Mesendoderm (in vitro differentiated cells): ENCODE data around the gene ST7L.

Experiments used
- DNase-seq: peaks from one replicate; pipeline ENCODE4 v3.0.0; 2013
- H2AK5ac ChIP-seq: 2 replicates; pipeline ENCODE4 v1.6.1; 2013; ENCODE audit warnings: low read length, inconsistent platforms
- H2BK120ac ChIP-seq: 2 replicates; pipeline ENCODE4 v1.6.1; 2013; ENCODE audit warnings: low read depth, mild to moderate bottlenecking, low read length, moderate library complexity, mixed read lengths
- H2BK15ac ChIP-seq: replicated peaks from 2 replicates; pipeline ENCODE4 v1.6.1; 2013; ENCODE audit warnings: low read depth, mild to moderate bottlenecking, moderate library complexity
- H2BK5ac ChIP-seq: 2 replicates; pipeline ENCODE4 v1.6.1; 2013; ENCODE audit warnings: low read length, inconsistent platforms
- H3K18ac ChIP-seq: 2 replicates; pipeline ENCODE4 v1.6.1; 2013; ENCODE audit warnings: mild to moderate bottlenecking, low read length, mixed read lengths
- H3K23ac ChIP-seq: one replicate; pipeline ENCODE4 v1.6.1; 2013; ENCODE audit warnings: low read length
- H3K27ac ChIP-seq: 2 replicates; pipeline ENCODE4 v1.5.1; 2013; ENCODE audit warnings: low read depth, mild to moderate bottlenecking, inconsistent platforms, low read length, moderate library complexity
- H3K27me3 ChIP-seq: 2 replicates; pipeline ENCODE4 v1.6.1; 2013; ENCODE audit warnings: low read length, control low read depth, mild to moderate bottlenecking, inconsistent platforms; ENCODE audit not compliant: insufficient read depth, poor library complexity
- H3K36me3 ChIP-seq: 2 replicates; pipeline ENCODE4 v1.6.1; 2013; ENCODE audit warnings: low read length, inconsistent platforms; ENCODE audit not compliant: control insufficient read depth, insufficient read depth
- H3K4ac ChIP-seq: one replicate; pipeline ENCODE4 v1.6.1; 2013; ENCODE audit warnings: low read depth, mild to moderate bottlenecking, low read length, moderate library complexity
- H3K4me1 ChIP-seq: 2 replicates; pipeline ENCODE4 v1.6.1; 2013; ENCODE audit warnings: low read depth, low read length, inconsistent platforms; ENCODE audit not compliant: control insufficient read depth
- H3K4me2 ChIP-seq: 2 replicates; pipeline ENCODE4 v1.6.1; 2013; ENCODE audit warnings: low read length
- H3K4me3 ChIP-seq: 2 replicates; pipeline ENCODE4 v1.5.1; 2013; ENCODE audit warnings: mild to moderate bottlenecking, low read length
- H3K56ac ChIP-seq: one replicate; pipeline ENCODE4 v1.6.1; 2013; ENCODE audit warnings: low read length
- H3K79me1 ChIP-seq: 2 replicates; pipeline ENCODE4 v1.6.1; 2013; ENCODE audit warnings: low read length, inconsistent platforms
- H3K79me2 ChIP-seq: 2 replicates; pipeline ENCODE4 v1.6.1; 2013; ENCODE audit warnings: mild to moderate bottlenecking, low read length; ENCODE audit not compliant: control insufficient read depth, insufficient read depth
- H3K9ac ChIP-seq: 2 replicates; pipeline ENCODE4 v1.6.1; 2013; ENCODE audit warnings: low read length, inconsistent platforms
- H4K5ac ChIP-seq: one replicate; pipeline ENCODE4 v1.6.1; 2013; ENCODE audit warnings: low read length
- H4K8ac ChIP-seq: one replicate; pipeline ENCODE4 v1.6.1; 2013; ENCODE audit warnings: low read depth, mild to moderate bottlenecking, control low read depth, low read length, moderate library complexity
- WGBS: extraction: QIAGEN DNeasy Blood & Tissue Kit; methylation state at CpG from one replicate; pipeline ENCODE4 v1.1.7; 2013; ENCODE audit warnings: low lambda C conversion rate, missing lambda C conversion rate; ENCODE audit not compliant: insufficient coverage; ENCODE audit errors: extremely low coverage; 5-methylcytosine and 5-hydroxymethylcytosine counted together

ST7L gene

DNA sequence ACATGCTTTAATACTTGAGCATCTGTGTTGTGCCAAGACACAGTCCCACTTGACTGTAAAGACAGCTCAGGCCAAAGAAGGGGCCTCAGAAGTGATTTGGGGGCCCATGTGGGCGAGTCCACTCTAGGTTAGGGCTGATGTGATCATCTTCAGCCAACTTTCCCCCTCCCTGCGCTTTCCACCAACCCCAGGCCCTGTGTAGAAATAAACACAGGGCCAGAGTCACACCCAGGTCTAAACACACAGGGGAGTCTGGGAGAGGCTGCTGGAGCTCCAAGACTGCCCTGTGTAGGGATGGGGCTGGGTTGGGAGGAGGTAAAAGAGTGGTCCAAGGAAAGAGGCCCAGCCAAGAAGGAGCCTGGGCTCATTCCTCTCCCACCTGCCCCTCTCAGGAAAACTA, 112.6 kb downstream of the ST7L start:
- no peak overlapping the region for H3K4me3 ChIP-seq
- no peak overlapping the region for H2BK5ac ChIP-seq
- H3K4ac ChIP-seq: no peak overlapping the region
- H3K79me2 ChIP-seq: no peaks in the 10 kb centered on the region
- no peak overlapping the region for H3K18ac ChIP-seq
- H2BK15ac ChIP-seq: no peak overlapping the region
- no peak overlapping the region for H4K5ac ChIP-seq
- no peak overlapping the region for H3K4me2 ChIP-seq
- peaks cover 5% of the 10 kb centered on the region for H3K4me1 ChIP-seq
- H3K36me3 ChIP-seq: no peaks in the 10 kb centered on the region
- peaks cover 14% of the 10 kb centered on the region for H3K27me3 ChIP-seq
- H2BK120ac ChIP-seq: no peak overlapping the region
- H3K9ac ChIP-seq: no peak overlapping the region
- H3K79me1 ChIP-seq: no peaks in the 10 kb centered on the region
- no peak overlapping the region for H2AK5ac ChIP-seq
- H3K56ac ChIP-seq: no peak overlapping the region
- DNase-seq: no peak
- H3K23ac ChIP-seq: no peak overlapping the region
- no peak overlapping the region for H4K8ac ChIP-seq
- H3K27ac ChIP-seq: no peak overlapping the region
- WGBS: no CpG with 5 or more reads among the region's 2 CpGs

DNA sequence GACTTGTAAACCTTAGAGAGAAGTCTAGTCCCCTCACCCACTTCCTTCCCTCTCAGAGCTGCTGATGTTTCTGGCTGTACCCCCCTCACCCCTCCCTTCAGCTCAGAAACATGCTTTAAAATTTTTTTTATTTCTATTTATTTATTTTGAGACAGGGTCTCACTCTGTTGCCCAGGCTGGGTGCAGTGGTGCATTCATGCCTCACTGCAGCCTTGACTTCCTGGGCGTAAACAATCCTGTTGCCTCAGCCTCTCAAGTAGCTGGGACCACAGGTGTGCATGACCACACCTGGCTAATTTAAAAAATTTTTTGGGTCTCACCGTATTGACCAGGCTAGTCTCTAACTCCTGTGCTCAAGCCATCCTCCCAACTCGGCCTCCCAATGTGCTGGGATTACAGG, 113.1 kb downstream of the ST7L start:
- no CpG with 5 or more reads among the region's 3 CpGs for WGBS
- H4K5ac ChIP-seq: no peak overlapping the region

DNA sequence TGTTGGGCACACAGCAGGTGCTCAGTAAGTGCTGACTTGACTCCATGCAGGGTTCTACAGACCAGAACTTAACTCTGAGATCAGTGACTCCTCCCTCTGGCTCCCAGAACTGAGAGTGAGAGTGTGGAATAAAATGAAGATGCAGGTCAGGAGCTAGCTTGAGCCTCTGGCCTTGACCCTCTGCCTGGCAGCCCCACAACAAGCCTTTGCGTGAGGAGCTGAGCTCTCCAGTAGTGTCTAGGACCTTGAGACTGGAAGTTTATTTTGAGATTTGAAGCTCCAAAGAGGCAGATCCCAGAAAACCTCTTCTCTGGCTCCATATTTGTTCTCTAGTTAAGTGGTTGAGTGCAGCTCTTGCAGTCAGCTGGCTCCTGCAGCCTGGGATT, 113.5 kb downstream of the ST7L start:
- Histone ChIP-seq H4K8ac (no peak overlapping the region), H3K4me2 (no peak overlapping the region), H2AK5ac (no peak overlapping the region), H3K27me3 (peaks cover 19% of the 10 kb centered on the region), H2BK5ac (no peak overlapping the region), H2BK120ac (no peak overlapping the region), H3K36me3 (no peaks in the 10 kb centered on the region), H3K4me3 (no peak overlapping the region), H3K27ac (no peak overlapping the region), H3K4me1 (peaks cover 5% of the 10 kb centered on the region), H3K79me2 (no peaks in the 10 kb centered on the region), H3K9ac (no peak overlapping the region), H3K79me1 (no peaks in the 10 kb centered on the region), H3K56ac (no peak overlapping the region), H4K5ac (no peak overlapping the region), H2BK15ac (no peak overlapping the region), H3K18ac (no peak overlapping the region), H3K23ac (no peak overlapping the region), H3K4ac (no peak overlapping the region)
- DNase-seq: no peak
- WGBS: no CpG with 5 or more reads among the region's 1 CpG

More for the DNA sequence above, 113.1 kb downstream of the ST7L start:
- Histone ChIP-seq H2BK120ac (no peak overlapping the region), H2BK15ac (no peak overlapping the region), H3K79me1 (no peaks in the 10 kb centered on the region), H3K9ac (no peak overlapping the region), H3K18ac (no peak overlapping the region), H2BK5ac (no peak overlapping the region), H3K79me2 (no peaks in the 10 kb centered on the region), H3K4me3 (no peak overlapping the region), H3K56ac (no peak overlapping the region), H4K8ac (no peak overlapping the region), H3K27ac (no peak overlapping the region), H3K4ac (no peak overlapping the region), H3K4me1 (peaks cover 5% of the 10 kb centered on the region), H3K36me3 (no peaks in the 10 kb centered on the region), H3K4me2 (no peak overlapping the region), H3K27me3 (peaks cover 18% of the 10 kb centered on the region), H3K23ac (no peak overlapping the region), H2AK5ac (no peak overlapping the region)
- no peak for DNase-seq

DNA sequence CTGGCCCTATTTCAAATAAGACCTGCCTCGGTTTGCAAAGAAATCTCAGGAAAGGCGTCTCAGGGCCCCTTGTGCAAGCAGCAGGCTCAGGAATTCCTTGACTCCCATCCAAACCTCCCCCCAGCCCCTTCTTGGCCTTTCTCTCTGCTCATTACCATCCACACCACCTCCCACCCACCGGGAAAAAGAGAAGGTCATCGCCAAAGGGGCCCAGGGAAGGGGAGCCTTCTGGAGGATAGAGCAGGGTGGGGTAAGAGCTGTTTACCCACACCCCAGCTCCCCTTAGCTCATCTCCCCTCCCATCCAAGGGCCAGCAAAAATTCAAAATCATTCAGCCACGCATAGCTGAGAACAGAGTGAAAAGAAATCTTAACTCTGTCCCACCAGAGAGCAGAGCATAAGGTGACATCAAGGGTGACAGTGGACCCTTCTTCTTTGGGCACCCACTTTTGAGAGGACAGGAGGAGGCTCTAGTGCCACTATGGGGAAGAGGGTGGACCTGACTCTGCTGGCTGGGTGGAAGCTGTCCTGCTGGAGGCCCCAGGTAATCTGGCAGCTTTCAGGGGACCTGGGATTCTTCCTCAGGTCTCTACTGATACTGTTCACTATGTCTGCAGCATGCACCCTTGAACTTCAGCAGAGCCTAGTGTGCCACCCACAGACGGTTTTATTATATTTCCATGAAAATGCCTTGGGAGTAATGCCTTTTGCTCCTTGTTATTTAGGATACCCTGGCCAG, 114.1 kb downstream of the ST7L start:
- H2AK5ac ChIP-seq: no peak overlapping the region
- no peak overlapping the region for H3K9ac ChIP-seq
- no CpG with 5 or more reads among the region's 6 CpGs for WGBS
- H3K4me2 ChIP-seq: no peak overlapping the region
- no peak overlapping the region for H3K4me3 ChIP-seq
- H3K79me1 ChIP-seq: no peaks in the 10 kb centered on the region
- no peak overlapping the region for H4K8ac ChIP-seq
- H3K18ac ChIP-seq: no peak overlapping the region
- H3K27ac ChIP-seq: no peak overlapping the region
- no peak overlapping the region for H3K4ac ChIP-seq
- no peaks in the 10 kb centered on the region for H3K4me1 ChIP-seq
- no peak for DNase-seq
- H2BK120ac ChIP-seq: no peak overlapping the region
- H3K36me3 ChIP-seq: no peaks in the 10 kb centered on the region
- no peak overlapping the region for H2BK15ac ChIP-seq
- H3K56ac ChIP-seq: no peak overlapping the region
- H4K5ac ChIP-seq: no peak overlapping the region
- peaks cover 13% of the 10 kb centered on the region for H3K27me3 ChIP-seq
- no peak overlapping the region for H2BK5ac ChIP-seq
- no peaks in the 10 kb centered on the region for H3K79me2 ChIP-seq
- H3K23ac ChIP-seq: no peak overlapping the region

DNA sequence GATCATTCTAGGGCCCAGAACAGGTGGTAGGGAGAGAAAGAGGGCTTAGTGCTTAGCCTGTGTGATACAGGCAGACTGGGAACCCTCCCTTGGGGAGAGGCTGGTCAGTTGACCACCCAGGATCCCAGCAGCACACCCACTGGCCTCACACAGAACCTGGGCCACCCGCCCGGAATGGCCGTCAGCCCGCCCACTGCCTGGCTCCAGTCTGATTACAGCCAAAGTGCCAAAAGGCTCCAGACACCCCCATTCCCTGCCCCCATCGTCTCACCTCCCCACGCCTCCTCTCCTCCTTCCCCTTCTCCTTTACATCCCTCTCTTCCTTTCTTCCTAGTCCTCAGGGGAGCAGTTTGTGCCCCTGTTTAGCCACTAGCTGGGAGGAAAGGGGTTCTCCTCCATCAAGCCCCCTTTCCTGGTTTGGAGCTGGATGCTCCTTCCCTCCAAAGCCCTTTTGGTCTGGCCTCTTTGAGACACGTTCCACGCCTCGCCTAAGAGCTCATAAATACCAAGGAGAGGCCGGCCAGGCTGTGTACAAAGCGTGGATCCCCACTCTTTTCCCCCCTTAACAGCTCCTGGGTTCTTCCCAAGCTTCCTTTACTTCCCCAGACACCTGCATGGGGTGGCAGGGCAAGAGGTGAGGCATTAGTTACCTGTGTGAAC, 114.8 kb downstream of the ST7L start:
- Histone ChIP-seq H3K79me1 (no peaks in the 10 kb centered on the region), H2BK120ac (no peak overlapping the region), H3K4me1 (no peaks in the 10 kb centered on the region), H3K9ac (no peak overlapping the region), H3K79me2 (no peaks in the 10 kb centered on the region), H4K8ac (no peak overlapping the region), H3K4me2 (no peak overlapping the region), H2BK5ac (no peak overlapping the region), H2AK5ac (no peak overlapping the region), H3K27me3 (peaks cover 13% of the 10 kb centered on the region), H3K18ac (no peak overlapping the region), H3K23ac (no peak overlapping the region), H3K4ac (no peak overlapping the region), H3K56ac (no peak overlapping the region), H4K5ac (no peak overlapping the region), H3K4me3 (no peak overlapping the region), H3K27ac (no peak overlapping the region), H2BK15ac (no peak overlapping the region), H3K36me3 (no peaks in the 10 kb centered on the region)
- WGBS: no CpG with 5 or more reads among the region's 11 CpGs
- no peak for DNase-seq
